DMS53 treated with DMSO at 0.1 percent for 48 hours (cell line): ENCODE measurements around the gene NOLC1.

Experiments used
- DNase-seq: peaks from one replicate; lab custom pipeline; 2025; ENCODE audit not compliant: unreplicated experiment; lab: John Stamatoyannopoulos, UW

Gene NOLC1

DNA sequence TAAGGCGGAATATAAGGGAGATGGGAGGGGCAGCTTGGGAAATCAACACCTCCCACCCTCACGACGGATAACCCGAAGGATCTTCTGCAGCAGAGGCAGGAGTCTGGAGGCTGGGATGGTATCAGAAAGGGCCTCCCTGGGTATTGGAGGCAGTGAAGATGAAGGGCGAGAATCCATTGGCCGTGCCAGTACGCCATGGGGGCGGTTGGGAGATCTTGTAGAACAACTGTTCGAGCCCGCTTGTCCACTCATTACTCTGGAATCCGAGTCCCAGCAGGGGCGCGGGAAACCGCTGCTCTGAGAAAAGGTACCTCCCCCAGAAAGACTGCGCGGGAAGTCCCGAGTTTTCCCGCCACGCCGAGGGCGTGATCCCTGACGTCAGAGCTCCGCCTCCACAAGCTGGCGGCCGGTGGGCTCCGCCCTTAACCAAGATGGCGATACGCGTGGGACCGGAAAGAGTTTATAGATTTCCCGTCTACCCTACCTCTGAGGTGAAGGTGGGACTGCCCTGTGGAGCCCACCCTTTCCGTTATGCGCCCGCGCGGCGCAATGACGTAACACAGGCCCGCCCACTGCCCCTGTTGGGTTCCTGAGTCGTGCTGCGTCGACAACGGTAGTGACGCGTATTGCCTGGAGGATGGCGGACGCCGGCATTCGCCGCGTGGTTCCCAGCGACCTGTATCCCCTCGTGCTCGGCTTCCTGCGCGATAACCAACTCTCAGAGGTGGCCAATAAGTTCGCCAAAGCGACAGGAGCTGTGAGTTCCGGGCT lies at the start of gene NOLC1:
Gene NOLC1, plus strand, starts transcription at position 616 of the 771 bp plus-strand sequence. Its CDS starts 22 bp downstream, at position 638.
- peak; percentile 97 for DNase-seq

DNA sequence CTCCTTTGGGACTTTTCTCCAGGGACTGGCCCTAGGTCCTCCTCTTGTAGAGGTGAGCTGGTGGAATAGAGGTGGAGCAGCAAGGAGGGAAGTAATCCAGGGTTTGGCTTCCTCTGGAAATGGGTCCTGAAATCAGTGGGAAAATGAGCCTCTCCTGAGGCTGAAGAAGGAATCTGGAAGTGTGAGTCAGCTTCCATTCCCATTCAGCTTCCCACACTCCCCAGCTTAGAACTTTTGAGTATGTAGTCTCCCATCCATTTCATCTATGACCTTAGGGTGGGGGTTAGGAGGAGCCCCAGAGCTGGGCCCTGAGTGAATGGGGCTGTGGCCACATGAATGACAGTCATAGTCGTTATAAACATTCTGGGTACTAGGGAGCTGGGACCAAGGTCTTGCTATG lies 49.8 kb upstream of the NOLC1 start:
- DNase-seq, result no peak

DNA sequence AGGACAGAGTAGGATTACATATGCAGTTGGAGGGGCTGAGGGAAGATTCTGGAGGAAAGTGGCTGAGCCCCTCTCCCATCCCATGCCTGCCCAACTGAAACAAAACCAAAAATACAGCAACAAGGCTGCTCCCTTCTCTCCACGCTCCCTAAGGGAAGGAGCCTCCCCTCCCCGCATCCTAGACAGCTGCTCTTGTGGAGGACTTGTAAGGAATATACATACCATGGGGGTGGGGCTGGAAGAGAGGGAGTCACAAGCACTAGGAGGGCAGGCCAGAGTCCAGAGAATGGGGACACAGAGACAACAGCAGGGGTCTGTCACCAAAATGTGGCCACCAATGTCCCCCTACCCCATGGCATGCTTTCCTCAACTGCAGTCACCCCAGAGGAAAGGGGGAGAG lies 45.2 kb upstream of the NOLC1 start:
- DNase-seq, result no peak

DNA sequence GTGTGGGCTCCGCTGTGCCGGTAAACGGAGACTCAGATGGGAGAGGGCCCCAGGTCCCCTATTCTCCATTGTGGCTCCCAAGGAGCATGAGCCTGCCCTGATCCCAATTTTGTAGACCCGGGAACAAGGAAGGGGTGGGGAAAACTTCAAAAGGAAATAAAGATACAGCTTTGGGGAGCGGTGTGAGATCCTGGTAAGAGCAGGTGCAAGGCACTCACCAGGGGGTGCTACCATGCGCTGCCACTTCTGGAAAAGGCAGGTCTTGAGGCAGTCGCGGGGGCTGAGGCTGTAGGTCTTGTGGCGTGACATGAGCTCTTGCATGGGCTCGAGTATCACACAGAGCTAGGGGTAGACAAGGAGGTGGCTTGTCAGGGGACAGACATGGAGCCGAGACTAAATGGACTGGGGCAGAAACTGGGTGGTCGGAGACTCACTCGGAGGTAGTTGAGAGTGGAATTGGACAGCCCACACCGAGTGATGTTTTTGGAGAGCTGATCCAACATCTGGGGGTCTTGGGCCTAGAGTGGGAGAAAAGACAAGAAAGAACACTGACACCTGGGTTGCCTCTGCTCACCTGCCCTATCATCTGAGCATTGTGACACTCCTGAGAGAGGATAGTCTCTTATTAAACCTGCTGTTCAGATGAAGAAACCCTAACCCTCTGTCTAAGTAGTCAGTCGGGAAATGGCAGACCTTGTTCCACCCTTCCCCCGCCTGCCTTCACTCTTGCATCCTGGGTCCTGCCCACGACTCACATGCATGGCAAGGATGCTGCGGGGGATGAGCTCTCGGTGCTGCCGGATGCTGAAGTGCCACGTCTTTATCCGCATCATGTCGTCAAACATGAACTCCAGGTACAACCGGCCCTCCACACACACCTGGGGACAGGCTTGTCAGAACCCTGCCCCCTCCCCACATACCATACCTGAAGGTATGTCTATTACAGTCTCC lies 42.7 kb upstream of the NOLC1 start:
- DNase-seq, result no peak

DNA sequence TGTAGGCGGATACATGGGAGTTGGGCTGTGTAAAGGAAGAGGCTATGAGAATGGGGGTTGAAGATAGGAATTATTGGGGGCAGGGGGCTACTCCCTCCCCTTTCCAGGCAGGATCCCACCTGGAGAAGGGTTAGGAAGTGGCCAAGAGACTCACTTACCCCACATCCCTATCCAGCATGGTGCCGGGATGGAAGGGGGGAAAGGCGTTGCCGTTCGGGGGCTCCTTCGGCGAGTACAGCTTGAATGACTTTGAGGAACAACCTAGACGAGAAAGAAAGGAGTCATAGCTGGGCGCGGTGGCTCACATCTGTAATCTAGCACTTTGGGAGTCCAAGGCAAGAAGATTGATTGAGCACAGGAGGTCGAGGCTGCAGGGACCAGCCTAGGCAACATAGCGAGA lies 40.9 kb upstream of the NOLC1 start:
- no peak for DNase-seq

DNA sequence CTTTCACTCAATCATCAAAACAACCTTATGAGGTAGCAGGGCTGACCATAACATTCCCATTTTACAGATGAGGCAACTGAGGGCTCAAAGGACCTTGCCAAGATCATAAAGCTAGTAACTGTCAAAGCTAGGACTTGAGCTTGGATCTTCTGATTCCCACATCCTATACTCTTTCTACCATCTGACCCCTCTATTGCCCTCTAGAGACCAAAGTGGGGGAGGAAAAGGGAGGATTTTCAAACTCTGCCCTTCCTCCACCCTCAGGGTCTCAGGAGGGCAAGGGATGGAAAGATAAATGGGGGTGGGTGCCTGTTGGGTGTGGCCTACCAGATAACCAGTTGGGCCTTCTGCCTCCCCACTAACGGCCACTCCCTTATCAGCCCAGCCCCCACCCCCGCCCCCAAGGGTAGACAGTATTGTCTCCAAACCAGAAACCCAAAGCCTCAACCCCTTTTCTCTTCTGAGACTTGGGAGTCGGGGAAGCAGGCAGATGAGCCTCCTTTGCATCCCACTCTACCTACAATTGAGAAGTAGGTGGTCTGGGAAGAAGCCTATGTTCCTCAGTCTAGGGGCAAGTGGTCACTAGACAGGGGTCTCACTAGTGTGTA lies 39.9 kb upstream of the NOLC1 start:
- DNase-seq, result no peak

DNA sequence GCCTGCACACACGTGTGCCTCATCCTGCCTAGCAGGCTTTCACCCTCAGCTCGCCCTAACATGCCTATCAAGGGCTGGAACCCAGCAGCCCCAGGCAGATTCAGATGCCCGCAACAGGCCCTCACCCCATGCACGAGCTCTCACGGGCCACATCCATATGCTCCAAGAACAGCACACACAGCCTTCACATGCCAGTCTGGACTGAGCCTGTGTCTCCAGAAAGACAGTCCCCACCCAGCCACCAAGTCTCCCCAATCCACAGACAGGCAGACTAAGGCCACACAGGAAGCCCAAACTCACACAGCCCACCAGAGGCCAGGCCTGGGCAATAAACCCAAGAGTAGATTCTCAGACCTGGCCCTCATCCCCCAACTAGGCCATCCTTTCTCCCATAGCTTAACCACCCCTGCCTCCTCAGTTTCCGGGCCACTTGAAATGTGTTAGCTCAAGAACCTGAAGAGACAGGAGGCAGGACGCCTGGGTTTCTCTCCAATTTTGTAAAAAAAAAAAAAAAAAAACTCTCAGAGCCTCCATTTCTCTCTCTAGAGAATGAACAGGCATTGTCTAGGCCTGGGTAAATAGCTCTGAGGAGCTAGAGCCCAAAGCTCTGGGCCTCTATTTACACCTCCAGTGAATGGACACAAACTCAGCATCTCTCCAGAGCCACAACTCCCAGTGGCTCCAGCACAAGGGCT lies 38.8 kb upstream of the NOLC1 start:
- no peak for DNase-seq

DNA sequence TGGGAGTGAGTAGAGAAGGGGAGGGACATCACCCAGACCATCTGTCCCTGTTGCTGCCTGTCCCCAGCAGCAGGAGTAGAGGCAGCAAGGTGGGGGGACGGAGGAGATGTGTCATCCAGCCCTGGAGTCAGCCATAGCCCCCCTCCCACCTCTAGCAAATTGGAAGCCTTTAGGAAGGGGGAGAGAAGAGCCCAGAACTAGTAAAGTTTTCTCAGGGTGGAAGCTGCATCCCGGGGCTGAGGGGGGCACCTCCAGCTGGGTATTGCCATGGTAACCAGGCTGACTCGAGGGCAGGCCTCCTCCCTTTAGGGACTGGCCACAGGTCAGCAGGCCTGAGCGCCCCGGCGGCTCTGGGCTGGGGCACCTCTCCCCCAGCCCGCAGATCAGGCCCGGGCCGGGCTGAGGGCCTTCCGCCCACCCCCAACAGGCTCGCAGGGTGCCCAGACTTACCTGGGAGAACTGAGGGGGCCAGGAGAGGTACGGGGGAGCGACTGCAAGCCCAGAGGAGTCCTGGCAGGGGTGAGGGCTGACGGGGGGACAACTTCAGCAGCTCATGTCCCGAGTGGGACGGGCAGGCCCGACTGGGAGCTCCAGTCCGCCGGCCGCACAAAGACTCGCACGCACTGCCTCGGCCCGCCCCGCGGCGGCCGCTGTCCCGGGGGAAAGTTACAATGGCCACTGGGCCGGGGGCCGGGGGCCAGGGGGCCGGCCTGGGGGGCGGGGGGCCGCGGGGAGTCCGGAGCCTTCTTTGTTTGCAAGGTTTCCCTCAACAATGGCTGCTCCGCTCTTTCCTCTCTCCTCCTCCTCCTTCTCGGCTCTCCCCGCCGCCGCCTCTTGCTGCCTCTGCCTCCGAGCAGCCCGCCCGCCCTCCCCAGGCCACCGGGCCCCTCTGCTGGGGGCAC lies 38.0 kb upstream of the NOLC1 start:
- DNase-seq, result peak; percentile 43

DNA sequence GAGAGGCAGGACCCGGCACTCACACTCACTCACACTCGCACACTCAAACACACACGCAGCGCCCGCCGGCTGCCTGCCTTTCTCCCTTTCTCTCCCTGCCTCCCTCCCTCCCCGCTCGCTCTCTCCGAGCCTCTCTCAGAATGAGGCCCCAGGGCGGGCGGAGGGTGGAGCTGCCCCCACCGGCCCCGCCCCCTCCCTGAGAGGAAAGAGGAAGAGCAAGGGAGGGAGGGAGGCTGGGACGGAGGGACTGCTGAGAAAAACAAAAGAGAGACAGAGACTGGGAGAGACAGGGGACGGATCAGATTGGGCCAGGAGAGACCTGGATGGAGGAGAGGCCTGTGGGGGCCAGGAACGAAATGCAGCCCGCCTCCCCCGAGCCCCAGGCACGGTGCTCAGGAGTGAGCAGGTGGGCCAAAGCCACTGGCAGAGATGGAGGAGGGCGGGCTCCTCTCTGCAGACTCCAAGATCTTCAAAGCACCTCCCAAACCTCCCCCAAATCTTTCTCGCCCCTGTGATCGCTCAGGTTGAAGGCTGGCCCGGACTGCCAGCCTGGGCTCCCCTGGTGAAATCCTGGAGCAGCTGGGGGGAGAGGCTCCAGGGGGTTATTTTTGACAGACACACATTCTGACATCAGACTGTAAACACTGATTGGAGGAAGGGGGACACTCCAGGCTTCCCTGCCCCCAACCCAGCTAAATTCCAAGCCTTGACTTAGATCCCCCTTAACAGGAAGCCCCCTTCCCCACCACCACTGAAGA lies 37.1 kb upstream of the NOLC1 start:
- peak; percentile 62 for DNase-seq

DNA sequence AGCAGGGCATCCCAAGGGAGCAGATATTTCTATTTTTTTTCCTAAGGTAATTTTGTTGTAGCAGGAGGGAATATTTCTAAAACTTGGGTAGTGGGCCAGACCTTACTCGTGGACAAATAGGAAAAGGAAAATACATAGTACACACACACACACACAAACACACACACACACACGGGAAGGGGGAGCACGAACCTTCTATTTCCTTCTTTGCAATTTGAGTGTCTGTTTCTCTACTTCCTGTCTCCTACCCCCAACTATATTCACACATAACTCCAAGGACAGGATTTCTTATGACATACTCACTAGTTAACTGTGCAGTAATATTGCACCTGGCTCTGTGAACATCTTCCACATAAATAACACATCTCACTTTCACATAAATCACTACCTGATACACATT lies 36.4 kb upstream of the NOLC1 start:
- peak; percentile 4 for DNase-seq

DNA sequence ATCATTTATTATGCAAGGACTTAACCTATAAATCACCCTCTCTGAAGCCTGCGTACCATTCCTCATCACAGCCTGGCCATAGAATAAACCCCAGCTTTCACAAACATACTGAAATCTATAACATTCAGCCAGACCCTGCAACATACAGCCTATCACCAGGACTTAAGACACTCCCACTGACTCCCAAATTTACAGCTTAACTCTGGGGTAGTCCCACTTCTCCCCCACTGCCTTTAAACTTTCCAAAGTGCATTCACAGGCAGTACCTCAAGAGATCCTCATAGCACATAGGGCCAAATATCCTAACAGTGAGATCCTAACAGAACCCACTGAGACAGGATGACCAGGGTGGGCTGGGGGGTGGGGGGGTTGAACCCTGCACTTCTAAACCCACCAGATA lies 35.5 kb upstream of the NOLC1 start:
- no peak for DNase-seq

DNA sequence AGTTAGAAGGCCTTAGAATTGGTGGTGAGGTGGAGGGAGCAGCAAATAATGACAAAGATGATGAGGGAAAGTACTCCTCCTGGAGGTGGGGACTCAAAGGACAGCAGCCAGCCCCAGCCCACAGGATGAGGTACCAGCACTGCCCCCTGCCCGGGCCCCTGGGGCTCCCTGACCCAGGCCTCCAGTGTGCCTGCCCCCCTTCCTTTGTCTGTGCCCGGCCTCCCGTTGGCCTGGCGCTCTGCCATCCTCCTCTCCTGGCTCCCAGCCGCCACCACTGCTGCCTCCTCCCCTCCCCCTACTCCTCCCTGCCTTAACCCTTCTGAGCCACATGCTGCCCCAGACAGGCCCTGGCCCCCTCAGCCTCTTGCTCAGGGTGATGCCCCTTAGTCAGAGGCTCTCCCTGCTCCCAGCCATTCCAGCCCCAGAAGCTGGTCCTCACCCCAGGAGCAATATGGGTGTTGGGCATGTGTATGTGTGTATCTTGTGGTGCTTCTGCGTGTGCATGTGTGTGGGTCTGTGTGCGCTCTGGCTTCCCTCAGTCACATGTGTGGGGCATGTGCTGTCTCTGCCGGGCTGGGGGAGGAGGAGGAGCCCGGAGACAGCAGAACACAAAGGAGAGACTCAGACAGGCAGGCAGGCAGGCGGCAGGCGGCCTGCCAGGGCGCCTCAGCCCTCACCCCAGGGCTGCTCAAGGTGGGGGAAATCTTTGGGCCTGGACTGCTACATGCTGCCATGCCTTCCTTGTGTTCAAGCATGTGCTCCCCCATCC lies 34.6 kb upstream of the NOLC1 start:
- peak; percentile 78 for DNase-seq

DNA sequence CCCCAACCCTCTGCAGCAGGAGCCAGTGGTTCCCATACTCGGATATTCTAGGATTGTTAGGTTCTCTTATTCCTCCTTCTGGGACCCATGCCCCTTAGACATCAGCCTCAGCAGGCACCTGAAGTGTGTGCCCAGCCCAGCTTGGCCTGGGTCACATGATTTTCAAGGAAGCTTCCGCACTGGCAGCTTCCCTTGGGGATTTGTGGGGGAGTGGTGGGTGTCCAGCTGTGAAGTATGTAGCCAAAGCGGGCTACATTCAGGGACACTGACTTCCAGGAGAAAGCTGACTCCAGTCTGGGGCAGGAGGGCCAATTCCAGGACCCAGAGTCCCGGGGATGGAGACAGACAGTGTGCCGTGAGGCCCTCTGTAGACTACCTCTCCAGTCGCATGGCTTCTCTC lies 33.3 kb upstream of the NOLC1 start:
- DNase-seq, result no peak

DNA sequence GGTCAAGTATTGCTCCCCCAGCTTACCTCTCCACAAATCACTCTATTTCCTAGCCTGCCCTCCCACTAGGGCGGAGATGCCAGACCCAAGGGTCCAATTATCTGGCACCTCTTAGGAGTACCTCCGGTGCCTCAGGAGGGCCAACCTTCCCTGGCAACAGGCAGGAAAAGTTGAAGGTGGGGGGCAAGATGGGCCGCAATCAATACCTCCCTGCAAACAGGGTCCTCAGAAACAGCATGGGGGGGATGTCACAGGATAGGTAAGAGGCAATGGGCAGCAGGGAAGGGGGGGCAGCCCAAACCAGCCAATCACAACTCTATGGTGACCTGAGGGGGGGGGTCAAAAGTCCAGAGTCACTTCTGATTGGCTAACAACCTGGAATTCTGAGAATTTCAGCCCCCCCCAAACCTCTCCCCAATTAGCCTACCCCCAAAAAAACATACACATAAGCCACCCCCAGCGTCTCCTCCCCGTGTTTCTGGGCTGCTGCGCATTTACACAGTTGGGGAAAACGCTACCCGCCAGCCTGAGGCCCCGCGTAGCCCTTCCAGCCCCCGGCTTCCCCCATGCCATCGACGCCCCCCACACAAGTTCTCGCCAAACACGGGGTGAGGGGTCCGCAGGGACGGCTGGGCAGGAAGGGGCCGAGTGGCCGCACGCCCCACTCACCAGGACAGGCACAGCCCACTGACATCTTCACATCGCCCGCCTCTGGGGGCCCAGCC lies 32.6 kb upstream of the NOLC1 start:
- DNase-seq, result peak; percentile 22

DNA sequence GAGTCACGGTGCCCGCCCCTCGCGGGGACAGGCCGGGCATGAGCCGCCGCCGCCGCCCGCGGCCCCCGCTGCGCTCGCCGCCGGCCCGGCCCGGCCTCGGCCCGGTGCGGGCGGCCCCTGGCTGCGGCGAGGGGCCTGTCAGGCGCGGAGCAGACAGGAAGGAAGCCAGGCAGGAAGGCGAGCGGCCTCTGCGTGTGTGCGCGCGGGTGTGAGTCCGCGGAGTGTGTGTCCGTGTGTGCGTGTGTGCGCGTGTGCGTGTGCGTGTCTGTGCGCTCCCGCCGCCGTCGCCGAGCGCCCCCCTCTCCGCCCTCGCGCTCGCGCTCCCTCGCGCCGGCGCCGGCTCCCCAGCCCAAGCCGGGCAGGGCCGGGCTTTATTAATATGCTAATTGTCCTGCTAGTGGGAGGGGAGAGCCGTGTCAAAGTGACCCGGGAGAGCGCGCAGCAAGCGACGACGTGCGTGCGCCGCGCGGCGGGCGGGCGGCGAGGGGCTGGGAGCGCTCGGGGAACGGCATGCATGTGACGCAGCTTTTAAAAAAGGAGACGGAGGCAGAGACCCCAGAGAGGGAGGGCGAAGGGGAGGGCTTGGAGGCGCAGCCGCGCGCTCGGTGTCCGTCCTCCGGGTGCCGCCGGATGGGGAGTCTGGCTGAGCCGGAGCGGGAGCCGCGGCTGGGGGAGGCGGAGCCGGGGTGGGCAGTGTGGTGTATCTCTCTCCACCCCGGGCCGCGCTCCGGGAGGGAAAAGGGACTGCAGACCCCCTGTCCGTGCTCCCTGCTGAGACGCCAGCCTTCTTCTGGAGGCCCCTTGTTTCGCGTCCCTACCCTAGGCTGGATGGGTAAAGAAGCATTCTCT lies 31.8 kb upstream of the NOLC1 start, which contains the start of gene LDB1:
Gene LDB1, minus strand, starts transcription at position 227 of the 849 bp plus-strand sequence. CDS start 258 bp downstream, outside the sequence.
- peak; percentile 73 for DNase-seq

DNA sequence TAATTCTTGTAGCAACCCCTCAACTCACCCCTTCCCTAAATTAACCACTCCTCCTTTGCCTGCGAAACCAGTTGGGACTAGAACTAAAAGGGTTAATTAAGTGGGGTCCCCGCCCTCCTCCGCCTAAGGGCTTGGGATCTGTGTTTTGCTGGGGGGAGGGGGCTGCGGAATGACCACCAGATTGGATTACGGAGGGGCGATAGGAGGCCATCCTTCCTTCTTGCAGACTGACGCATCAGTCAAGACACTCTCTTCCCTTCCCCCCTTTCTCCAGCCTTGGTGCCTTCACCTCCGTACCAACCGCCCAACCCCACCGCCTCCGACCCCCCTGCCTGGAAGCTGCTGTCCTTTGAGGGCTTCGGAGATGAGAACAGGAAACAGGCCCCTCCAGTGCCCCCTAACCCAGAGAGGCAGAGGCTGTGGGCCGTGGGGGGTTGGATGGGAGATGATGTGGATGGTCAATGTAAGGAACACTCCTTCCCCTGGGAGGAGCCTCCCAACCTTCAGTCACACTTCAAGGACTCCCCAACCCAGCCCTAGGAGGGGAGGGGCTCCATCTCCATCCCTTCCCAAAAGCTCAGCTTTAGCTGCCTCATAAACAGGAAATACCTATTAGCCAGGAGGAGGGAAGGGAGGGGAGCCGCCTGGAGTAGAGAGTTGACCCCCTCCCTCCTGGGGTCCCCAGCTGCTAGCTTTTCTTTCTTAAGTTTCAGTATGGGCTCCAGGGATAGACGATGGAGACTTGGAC lies 31.0 kb upstream of the NOLC1 start:
- DNase-seq, result no peak
